GM23338 (cell line): Measurements from ENCODE around the gene SDC1.

Source experiments
- CREB1 ChIP-seq: fragments of 250-450 bp; sonication (Bioruptor Pico); IDR thresholded peaks from 2 replicates; pipeline ENCODE4 v1.5.0; 2020; ENCODE audit warnings: low read depth, mild to moderate bottlenecking, moderate library complexity
- CTCF ChIP-seq, 2 experiments: fragments of 200-600 bp in 1 of 2; sonication (generic) in 1 of 2; conservative IDR thresholded peaks; 2 replicates each; pipeline versions ENCODE4 v1.5.1 to v1.6.1; 2016 to 2017; ENCODE audit warnings: antibody characterized with exemption in 2 of 2, low read depth in 2 of 2, mild to moderate bottlenecking in 2 of 2, moderate library complexity in 1 of 2
- EZH2 ChIP-seq: fragments of 200-600 bp; sonication (generic); IDR thresholded peaks from one replicate; pipeline ENCODE4 v1.8.0; 2017; ENCODE audit warnings: antibody characterized with exemption, mild to moderate bottlenecking, low read depth; ENCODE audit not compliant: unreplicated experiment
- EZH2phosphoT487 ChIP-seq: fragments of 200-600 bp; sonication (generic); IDR thresholded peaks from one replicate; pipeline ENCODE4 v1.8.1; 2018; ENCODE audit warnings: antibody characterized with exemption; ENCODE audit not compliant: unreplicated experiment
- JUNB ChIP-seq: IDR thresholded peaks from one replicate; pipeline ENCODE4 v1.6.1; 2016; ENCODE audit warnings: antibody characterized with exemption; ENCODE audit not compliant: unreplicated experiment
- NANOG ChIP-seq: IDR thresholded peaks from 2 replicates; pipeline ENCODE4 v1.6.1; 2016; ENCODE audit warnings: antibody characterized with exemption, borderline replicate concordance
- POLR2AphosphoS5 ChIP-seq: IDR thresholded peaks from 2 replicates; pipeline ENCODE4 v1.6.1; 2016; ENCODE audit warnings: antibody characterized with exemption, low read depth
- REST ChIP-seq: IDR thresholded peaks from one replicate; pipeline ENCODE4 v1.6.1; 2018; ENCODE audit warnings: antibody characterized with exemption; ENCODE audit not compliant: unreplicated experiment
- STAT1 ChIP-seq: IDR thresholded peaks from one replicate; pipeline ENCODE4 v1.6.1; 2016; ENCODE audit warnings: antibody characterized with exemption; ENCODE audit not compliant: unreplicated experiment
- TF ChIP-seq, protein P1 (sequence below): IDR thresholded peaks from 2 replicates; pipeline ENCODE4 v1.6.1; 2016; ENCODE audit warnings: antibody characterized with exemption

DNA sequence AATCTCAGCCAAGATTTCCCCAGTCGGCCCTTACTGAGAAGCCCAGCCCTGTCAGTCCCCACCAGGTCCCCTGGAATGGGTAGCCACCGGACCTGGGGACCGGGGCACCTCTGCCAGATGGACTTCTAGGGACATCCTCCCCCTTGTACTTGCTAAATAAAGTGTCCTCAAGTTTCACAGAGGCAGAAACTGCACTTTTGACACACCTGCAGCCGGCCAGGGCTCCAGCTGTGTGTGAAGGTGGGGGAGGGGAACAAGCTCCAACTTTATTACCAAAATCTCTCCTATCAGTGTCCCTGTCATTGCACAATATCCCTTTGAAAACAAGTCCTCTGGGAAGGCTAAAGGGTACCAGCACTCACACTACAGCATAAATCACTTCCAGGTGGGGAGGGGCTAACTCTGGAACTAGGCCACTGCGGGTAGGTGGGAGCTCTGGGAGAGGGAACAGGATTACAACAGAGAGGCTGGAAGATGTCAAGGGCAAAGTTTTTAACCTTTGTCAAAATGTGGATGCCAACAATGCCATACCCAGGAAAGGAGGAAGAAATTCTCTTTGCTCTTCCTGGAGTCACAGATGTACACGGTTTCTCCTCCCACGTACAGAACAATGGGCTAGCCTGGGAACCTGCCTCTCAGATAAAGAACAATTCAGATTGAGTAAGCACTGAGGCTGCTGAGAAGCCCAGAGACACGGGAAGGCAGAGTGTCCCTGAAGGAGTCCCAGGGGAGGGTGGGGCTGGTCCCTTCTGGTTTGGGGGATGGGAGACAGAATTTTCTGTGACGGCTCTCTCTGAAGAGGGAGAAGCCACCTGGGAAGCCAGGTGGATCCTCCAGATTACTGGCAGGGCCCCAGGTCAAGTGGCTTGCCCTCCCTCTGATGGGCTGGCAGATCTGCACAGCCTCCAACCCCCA, 11.0 kb downstream of the SDC1 start:
- TF ChIP-seq CTCF (conservative IDR thresholded peaks at IDR 0.05; ENCODE audit: low read depth in 2 of 2) (no peak), REST (no peak), EZH2 (no peak), EZH2phosphoT487 (no peak), CREB1 (CRISPR knock-in tag) (no peak), POLR2AphosphoS5 (no peak), JUNB (no peak), NANOG (no peak), STAT1 (no peak)
- TF ChIP-seq, protein P1, sequence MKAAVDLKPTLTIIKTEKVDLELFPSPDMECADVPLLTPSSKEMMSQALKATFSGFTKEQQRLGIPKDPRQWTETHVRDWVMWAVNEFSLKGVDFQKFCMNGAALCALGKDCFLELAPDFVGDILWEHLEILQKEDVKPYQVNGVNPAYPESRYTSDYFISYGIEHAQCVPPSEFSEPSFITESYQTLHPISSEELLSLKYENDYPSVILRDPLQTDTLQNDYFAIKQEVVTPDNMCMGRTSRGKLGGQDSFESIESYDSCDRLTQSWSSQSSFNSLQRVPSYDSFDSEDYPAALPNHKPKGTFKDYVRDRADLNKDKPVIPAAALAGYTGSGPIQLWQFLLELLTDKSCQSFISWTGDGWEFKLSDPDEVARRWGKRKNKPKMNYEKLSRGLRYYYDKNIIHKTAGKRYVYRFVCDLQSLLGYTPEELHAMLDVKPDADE: no peak
